ENCODE data around the gene GAA. TPM values are rescaled to one million over a fixed set of nuclear protein-coding genes. Genes with fewer than 3 reads are reported as not detected.
A peak's percentile ranks its signal among the peaks of the same experiment; 100 is the strongest.

GAA gene
- total RNA-seq, 1 experiment from 2014 or later = 131 TPM

DNA sequence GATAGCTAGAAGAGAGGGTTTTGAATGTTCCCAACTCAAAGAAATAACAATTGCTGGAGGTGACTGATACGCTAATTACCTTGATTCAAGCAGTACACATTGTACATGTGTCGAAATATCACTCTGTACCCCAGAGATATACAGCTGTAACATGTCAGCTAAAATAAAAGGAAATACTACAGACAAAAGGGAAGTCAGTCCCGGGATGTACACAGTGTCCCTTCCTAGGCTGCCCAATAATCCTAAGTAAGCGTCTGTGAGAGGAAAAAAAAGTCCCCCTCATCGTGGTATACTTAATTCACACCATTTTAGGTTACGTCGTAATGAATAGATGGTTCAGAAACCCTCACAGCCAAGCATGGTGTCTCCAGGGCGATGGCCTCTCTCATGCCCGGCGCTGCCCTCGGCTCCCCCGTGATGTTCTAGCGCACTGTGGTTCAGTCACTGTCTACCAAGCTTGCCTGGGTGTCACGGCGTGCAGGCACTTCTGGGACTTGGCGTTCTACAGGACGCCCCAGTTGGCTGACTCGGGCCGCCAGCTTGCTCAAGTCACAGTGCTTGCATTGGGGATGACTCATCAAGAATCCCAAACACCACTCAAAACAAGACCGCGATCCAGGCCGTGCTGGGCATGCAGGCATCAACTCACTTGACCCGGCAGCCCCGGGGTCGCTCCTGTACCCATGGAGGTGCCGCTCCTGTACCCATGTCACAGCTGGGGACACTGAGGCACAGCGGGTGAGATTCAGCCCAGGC is 37.4 kb upstream of the GAA start:
- TF ChIP-seq ZFX (IDR thresholded peaks at IDR 0.05) (no peak), POLR2AphosphoS5 (IDR thresholded peaks at IDR 0.05; ENCODE audit: low read depth, low read length) (no peak), YY1 (IDR thresholded peaks at IDR 0.05; ENCODE audit: extremely low read depth, insufficient replicate concordance, low read depth, low read length) (no peak), POLR2A (IDR thresholded peaks at IDR 0.05; ENCODE audit: borderline replicate concordance, extremely low read depth, insufficient read depth, insufficient read length) (no peak), ELF1 (IDR thresholded peaks at IDR 0.05; ENCODE audit: borderline replicate concordance, low read depth) (no peak), ZNF274 (IDR thresholded peaks at IDR 0.05; ENCODE audit: low read depth, low read length) (no peak), EZH2 (IDR thresholded peaks at IDR 0.05) (no peak), EZH2phosphoT487 (IDR thresholded peaks at IDR 0.05; ENCODE audit: borderline replicate concordance) (no peak), RAD21 (IDR thresholded peaks at IDR 0.05; ENCODE audit: low read depth) (no peak), JUND (IDR thresholded peaks at IDR 0.05) (peak; percentile 46), SP1 (IDR thresholded peaks at IDR 0.05; ENCODE audit: low read depth) (no peak), FOSL1 (IDR thresholded peaks at IDR 0.05; ENCODE audit: low read depth) (peak; percentile 62)
- TF ChIP-seq, protein P1, sequence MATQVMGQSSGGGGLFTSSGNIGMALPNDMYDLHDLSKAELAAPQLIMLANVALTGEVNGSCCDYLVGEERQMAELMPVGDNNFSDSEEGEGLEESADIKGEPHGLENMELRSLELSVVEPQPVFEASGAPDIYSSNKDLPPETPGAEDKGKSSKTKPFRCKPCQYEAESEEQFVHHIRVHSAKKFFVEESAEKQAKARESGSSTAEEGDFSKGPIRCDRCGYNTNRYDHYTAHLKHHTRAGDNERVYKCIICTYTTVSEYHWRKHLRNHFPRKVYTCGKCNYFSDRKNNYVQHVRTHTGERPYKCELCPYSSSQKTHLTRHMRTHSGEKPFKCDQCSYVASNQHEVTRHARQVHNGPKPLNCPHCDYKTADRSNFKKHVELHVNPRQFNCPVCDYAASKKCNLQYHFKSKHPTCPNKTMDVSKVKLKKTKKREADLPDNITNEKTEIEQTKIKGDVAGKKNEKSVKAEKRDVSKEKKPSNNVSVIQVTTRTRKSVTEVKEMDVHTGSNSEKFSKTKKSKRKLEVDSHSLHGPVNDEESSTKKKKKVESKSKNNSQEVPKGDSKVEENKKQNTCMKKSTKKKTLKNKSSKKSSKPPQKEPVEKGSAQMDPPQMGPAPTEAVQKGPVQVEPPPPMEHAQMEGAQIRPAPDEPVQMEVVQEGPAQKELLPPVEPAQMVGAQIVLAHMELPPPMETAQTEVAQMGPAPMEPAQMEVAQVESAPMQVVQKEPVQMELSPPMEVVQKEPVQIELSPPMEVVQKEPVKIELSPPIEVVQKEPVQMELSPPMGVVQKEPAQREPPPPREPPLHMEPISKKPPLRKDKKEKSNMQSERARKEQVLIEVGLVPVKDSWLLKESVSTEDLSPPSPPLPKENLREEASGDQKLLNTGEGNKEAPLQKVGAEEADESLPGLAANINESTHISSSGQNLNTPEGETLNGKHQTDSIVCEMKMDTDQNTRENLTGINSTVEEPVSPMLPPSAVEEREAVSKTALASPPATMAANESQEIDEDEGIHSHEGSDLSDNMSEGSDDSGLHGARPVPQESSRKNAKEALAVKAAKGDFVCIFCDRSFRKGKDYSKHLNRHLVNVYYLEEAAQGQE (IDR thresholded peaks at IDR 0.05; ENCODE audit: low read depth) = no peak
- TF ChIP-seq, protein P2, sequence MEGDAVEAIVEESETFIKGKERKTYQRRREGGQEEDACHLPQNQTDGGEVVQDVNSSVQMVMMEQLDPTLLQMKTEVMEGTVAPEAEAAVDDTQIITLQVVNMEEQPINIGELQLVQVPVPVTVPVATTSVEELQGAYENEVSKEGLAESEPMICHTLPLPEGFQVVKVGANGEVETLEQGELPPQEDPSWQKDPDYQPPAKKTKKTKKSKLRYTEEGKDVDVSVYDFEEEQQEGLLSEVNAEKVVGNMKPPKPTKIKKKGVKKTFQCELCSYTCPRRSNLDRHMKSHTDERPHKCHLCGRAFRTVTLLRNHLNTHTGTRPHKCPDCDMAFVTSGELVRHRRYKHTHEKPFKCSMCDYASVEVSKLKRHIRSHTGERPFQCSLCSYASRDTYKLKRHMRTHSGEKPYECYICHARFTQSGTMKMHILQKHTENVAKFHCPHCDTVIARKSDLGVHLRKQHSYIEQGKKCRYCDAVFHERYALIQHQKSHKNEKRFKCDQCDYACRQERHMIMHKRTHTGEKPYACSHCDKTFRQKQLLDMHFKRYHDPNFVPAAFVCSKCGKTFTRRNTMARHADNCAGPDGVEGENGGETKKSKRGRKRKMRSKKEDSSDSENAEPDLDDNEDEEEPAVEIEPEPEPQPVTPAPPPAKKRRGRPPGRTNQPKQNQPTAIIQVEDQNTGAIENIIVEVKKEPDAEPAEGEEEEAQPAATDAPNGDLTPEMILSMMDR (IDR thresholded peaks at IDR 0.05 in 2 of 3, conservative IDR thresholded peaks at IDR 0.05 in 1 of 3; ENCODE audit: borderline replicate concordance in 1 of 3, insufficient read depth in 1 of 3, low read depth in 2 of 3, low read length in 2 of 3) = no peak
- TF ChIP-seq, protein P3, sequence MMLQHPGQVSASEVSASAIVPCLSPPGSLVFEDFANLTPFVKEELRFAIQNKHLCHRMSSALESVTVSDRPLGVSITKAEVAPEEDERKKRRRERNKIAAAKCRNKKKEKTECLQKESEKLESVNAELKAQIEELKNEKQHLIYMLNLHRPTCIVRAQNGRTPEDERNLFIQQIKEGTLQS (IDR thresholded peaks at IDR 0.05) = no peak
- peak overlapping the region in 1 of 2 experiments; percentile 12; a peak in 1 of 4 replicates for H3K4me3 ChIP-seq (replicated peaks in 1 of 2; ENCODE audit: low read depth in 1 of 2, low read length in 2 of 2)
- 0 out of 2 replicates have a peak overlapping the region, but pooled peaks have one; percentile 9 for H3K9ac ChIP-seq (ENCODE audit: low read length)
- no peaks in the 10 kb centered on the region for H3K9me3 ChIP-seq (ENCODE audit: control insufficient read depth in 1 of 2, insufficient read depth in 1 of 2, low read depth in 1 of 2, low read length in 2 of 2)
- H3K27ac ChIP-seq (ENCODE audit: low read depth, low read length) = peak overlapping the region; percentile 9; the same call in 1 of the 2 replicates
- intact Hi-C loops (cut with micrococcal nuclease) = no loop called here
- BruUV-seq (replicated peaks) = no TSS peak
- no peaks in the 10 kb centered on the region for H3K27me3 ChIP-seq (ENCODE audit: insufficient read depth, low read length)
- ATAC-seq = peak; percentile 86
- peak overlapping the region; percentile 69 for H2AFZ ChIP-seq (ENCODE audit: low read depth, low read length, poor library complexity, severe bottlenecking)
- ChIA-PET RAD21 (ENCODE audit: low non-redundant PET in 1 of 2, low total read pairs in 2 of 2, uncharacterized antibody in 2 of 2, unreplicated experiment in 2 of 2) (no interaction called here), CTCF (interaction anchor here (1.4 kb wide), 2 partner anchors 18 to 37 kb away, joined by 5 read pairs; partner anchors contain the start of gene GAA), POLR2A (no interaction called here)
- H3K79me2 ChIP-seq (ENCODE audit: insufficient read depth, low read length) = no peaks in the 10 kb centered on the region
- H3K9me2 ChIP-seq (ENCODE audit: insufficient read depth) = no peaks in the 10 kb centered on the region
- peak overlapping the region; percentile 66 for H3K4me2 ChIP-seq (ENCODE audit: low read length)
- H3K4me1 ChIP-seq (ENCODE audit: control insufficient read depth in 1 of 2, insufficient read depth in 2 of 2, low read length in 2 of 2) = peaks cover 10 to 20% of the 10 kb centered on the region in 2 experiments
- no peaks in the 10 kb centered on the region for H4K20me1 ChIP-seq (ENCODE audit: insufficient read depth)
- no peaks in the 10 kb centered on the region for H3K36me3 ChIP-seq (ENCODE audit: control insufficient read depth in 1 of 2, insufficient read depth in 2 of 2, low read length in 2 of 2)
- peak; percentile 24 for DNase-seq (ENCODE audit: low read depth, low spot score)

Data from HCT116 (cell line).